GM21526 (cell line): ENCODE results near the gene GUF1.
"Not testable (repeated sequence)": the region's sequence is repeated elsewhere in the genome, so short reads cannot be mapped to it uniquely, and the experiment has no call there.

Experiments
- ATAC-seq: cut with Tn5 transposase; IDR thresholded peaks from one replicate; pipeline ENCODE4 v1.9.1; 2021; ENCODE audit warnings: moderate library complexity; ENCODE audit not compliant: unreplicated experiment, low FRiP score

GUF1 gene

GRCh38 chr4:44700427-44700826, 22.2 kb downstream of the GUF1 start:
- no peak for ATAC-seq

GRCh38 chr4:44701037-44701436, 22.8 kb downstream of the GUF1 start:
- ATAC-seq: no peak

- ATAC-seq: no peak
These were observed 26.5 kb downstream of the GUF1 start for GRCh38 chr4:44704673-44705072.

GRCh38 chr4:44713125-44713524, 34.9 kb downstream of the GUF1 start:
- ATAC-seq: no peak

GRCh38 chr4:44716597-44716996, 38.4 kb downstream of the GUF1 start:
- ATAC-seq: no peak

- ATAC-seq: no peak
These were observed 42.2 kb downstream of the GUF1 start for GRCh38 chr4:44720371-44720770.

- no peak for ATAC-seq
These were observed 43.8 kb downstream of the GUF1 start for GRCh38 chr4:44722001-44722400.

GRCh38 chr4:44725166-44725565, 46.9 kb downstream of the GUF1 start:
- no peak for ATAC-seq

GRCh38 chr4:44725726-44726037, 47.5 kb downstream of the GUF1 start:
- ATAC-seq: no peak

GRCh38 chr4:44726038-44726871, 48.0 kb downstream of the GUF1 start, which contains the start of gene GNPDA2:
Gene GNPDA2, minus strand, starts transcription at chr4:44726556. Its CDS starts 4,349 bp downstream, at chr4:44722207.
- peak; percentile 95 for ATAC-seq

- ATAC-seq: no peak
These were observed 49.3 kb downstream of the GUF1 start for GRCh38 chr4:44727471-44727870.

- not testable (repeated sequence) for ATAC-seq
These were observed 50.5 kb downstream of the GUF1 start for GRCh38 chr4:44728694-44729093.

GRCh38 chr4:44736900-44737299, 58.7 kb downstream of the GUF1 start:
- ATAC-seq: no peak

- peak; percentile 80 for ATAC-seq
These were observed 60.4 kb downstream of the GUF1 start for GRCh38 chr4:44738615-44739014.

- ATAC-seq: no peak
These were observed 62.0 kb downstream of the GUF1 start for GRCh38 chr4:44740201-44740600.
